EL (cell line): ENCODE measurements around the gene FIZ1.

ENCODE experiments used
- DNase-seq: peaks from one replicate; pipeline ENCODE4 v3.0.0-alpha.2; 2016

The FIZ1 gene

GRCh38 chr19:55633861-55634260 is 34.5 kb upstream of the FIZ1 start:
- no peak for DNase-seq

GRCh38 chr19:55632463-55632834 is 33.1 kb upstream of the FIZ1 start:
- DNase-seq, result peak; percentile 90

- no peak for DNase-seq
These were observed 27.0 kb upstream of the FIZ1 start for GRCh38 chr19:55626350-55626749.

- no peak for DNase-seq
These were observed 25.6 kb upstream of the FIZ1 start for GRCh38 chr19:55625004-55625326.

GRCh38 chr19:55624109-55625003 is 25.0 kb upstream of the FIZ1 start, which contains the start of gene ZNF784:
TSS of gene ZNF784 (minus strand) at chr19:55624566. CDS start at chr19:55624561, 5 bp downstream.
- DNase-seq, result peak; percentile 91

- DNase-seq, result no peak
These were observed 24.2 kb upstream of the FIZ1 start for GRCh38 chr19:55623561-55623960.

GRCh38 chr19:55623130-55623529 is 23.8 kb upstream of the FIZ1 start:
- no peak for DNase-seq

GRCh38 chr19:55622242-55622969 is 23.1 kb upstream of the FIZ1 start:
- DNase-seq, result no peak

GRCh38 chr19:55621673-55622231 is 22.4 kb upstream of the FIZ1 start:
- DNase-seq, result no peak

- DNase-seq, result no peak
These were observed 21.9 kb upstream of the FIZ1 start for GRCh38 chr19:55621205-55621672.

- no peak for DNase-seq
These were observed 21.3 kb upstream of the FIZ1 start for GRCh38 chr19:55620410-55621204.

GRCh38 chr19:55619286-55619685 is 20.0 kb upstream of the FIZ1 start:
- no peak for DNase-seq

GRCh38 chr19:55618426-55618825 is 19.1 kb upstream of the FIZ1 start:
- DNase-seq, result no peak

- DNase-seq, result no peak
These were observed 18.1 kb upstream of the FIZ1 start for GRCh38 chr19:55617426-55617825.

GRCh38 chr19:55616395-55616875 is 17.1 kb upstream of the FIZ1 start:
- no peak for DNase-seq

- DNase-seq, result no peak
These were observed 16.5 kb upstream of the FIZ1 start for GRCh38 chr19:55615543-55616394.

GRCh38 chr19:55614711-55615542 is 15.6 kb upstream of the FIZ1 start:
- no peak for DNase-seq

GRCh38 chr19:55613930-55614710 is 14.8 kb upstream of the FIZ1 start:
- DNase-seq, result no peak

- no peak for DNase-seq
These were observed 14.1 kb upstream of the FIZ1 start for GRCh38 chr19:55613396-55613795.
